IPS-18c (cell line): ENCODE data around the gene CAMK1.
"Not testable (repeated sequence)": the region's sequence is repeated elsewhere in the genome, so short reads cannot be mapped to it uniquely, and the experiment has no call there.

Experiments used
- H3K4me3 ChIP-seq: 2 replicates; pipeline ENCODE4 v1.7.0; 2013; ENCODE audit warnings: low read depth, mild to moderate bottlenecking, low read length, moderate library complexity; ENCODE audit not compliant: insufficient read depth
- H3K9me3 ChIP-seq: one replicate; pipeline ENCODE4 v1.6.1; 2013; ENCODE audit warnings: mild to moderate bottlenecking, low read length, moderate library complexity; ENCODE audit not compliant: control insufficient read depth, insufficient read depth

The CAMK1 gene

DNA sequence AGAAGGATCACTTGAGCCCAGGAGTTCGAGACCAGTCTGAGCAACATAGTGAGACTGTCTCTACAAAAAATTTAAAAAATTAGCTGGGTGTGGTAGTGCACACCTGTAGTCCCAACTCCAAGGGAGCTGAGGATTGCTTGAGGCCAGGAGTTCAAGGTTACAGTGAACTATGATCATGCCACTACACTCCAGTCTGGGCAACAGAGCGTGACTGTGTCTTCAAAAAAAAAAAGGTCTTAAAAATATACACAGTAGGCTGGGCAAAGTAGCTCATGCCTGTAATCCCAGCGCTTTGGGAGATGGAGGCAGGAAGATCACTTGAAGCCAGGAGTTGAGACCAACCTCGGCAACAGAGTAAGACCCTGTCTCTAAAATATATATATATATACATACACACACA is 11.2 kb upstream of the CAMK1 start:
- Histone ChIP-seq H3K4me3 (no peak overlapping the region), H3K9me3 (peaks cover 5% of the 10 kb centered on the region)

DNA sequence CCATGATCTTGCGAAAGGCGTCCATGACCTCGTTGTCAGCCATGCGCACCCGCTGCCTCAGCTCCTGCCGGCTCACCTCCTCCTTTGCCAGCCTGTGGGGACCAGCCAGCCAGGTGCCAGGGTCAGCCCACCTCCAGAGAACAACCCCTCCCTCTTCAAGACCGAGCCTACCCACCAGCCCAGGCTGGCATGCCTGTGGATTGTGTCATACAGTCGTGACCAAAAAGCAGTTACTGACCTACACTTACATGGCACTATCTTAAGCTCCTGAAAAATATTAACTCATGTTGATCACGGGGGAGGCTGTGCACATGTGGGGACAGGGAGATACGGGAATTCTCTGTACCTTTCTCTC is 10.7 kb upstream of the CAMK1 start:
- Histone ChIP-seq H3K9me3 (peaks cover 5% of the 10 kb centered on the region), H3K4me3 (no peak overlapping the region)

GRCh38 chr3:9779721-9780457 is 10.1 kb upstream of the CAMK1 start:
- H3K4me3 ChIP-seq, result no peak overlapping the region

GRCh38 chr3:9779075-9779593 is 9.4 kb upstream of the CAMK1 start:
- Histone ChIP-seq H3K4me3 (no peak overlapping the region), H3K9me3 (peaks cover 5% of the 10 kb centered on the region)

More at GRCh38 chr3:9779721-9780457, 10.1 kb upstream of the CAMK1 start:
- H3K9me3 ChIP-seq, result peaks cover 5% of the 10 kb centered on the region

DNA sequence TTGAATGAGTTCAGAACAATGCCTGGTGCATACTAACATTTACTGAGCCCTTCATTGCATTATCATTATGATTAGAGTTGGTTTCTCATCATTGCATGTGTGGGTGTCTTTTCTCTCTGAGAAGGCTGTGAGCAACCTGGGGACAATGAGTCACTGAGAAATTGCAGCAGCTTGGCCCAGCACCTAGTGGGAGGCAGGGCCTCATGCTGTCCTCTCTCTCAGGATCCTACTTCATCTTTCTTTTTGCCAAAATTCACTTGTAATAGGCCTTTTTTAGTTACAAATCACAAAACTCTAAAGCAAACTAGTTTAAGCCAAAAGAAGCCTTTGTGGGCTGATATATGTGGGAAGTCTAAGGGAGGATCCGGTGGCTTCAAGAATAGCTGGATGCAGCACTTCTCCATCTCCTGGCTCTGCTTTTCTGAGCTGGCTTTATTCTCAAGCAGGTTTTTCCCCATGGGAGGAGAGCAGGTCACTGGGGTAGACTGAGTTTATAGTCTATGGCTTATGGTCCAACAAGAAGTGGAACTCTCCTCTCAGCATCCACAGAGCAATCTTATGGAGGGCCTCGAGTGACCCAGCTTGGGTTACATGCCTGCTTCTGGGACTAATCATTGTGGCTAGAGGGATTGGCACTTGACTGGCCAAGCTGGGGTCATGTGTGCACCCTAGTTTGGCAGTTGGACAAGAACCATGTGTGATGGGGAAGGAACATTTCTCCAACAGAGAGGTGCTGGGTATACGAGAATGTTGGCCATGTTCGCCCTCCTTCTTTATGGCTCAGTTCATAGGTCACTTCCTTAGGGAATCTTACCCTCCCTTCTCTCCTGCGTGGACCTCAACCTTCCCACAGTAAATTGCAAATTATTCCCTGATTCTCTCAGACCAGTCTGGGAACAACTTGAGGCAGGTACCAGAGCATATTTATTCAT is 8.7 kb upstream of the CAMK1 start:
- Histone ChIP-seq H3K9me3 (peaks cover 2% of the 10 kb centered on the region), H3K4me3 (no peak overlapping the region)

- peaks cover 2% of the 10 kb centered on the region for H3K9me3 ChIP-seq
- no peak overlapping the region for H3K4me3 ChIP-seq
Measured at GRCh38 chr3:9777694-9778021, 7.9 kb upstream of the CAMK1 start.

DNA sequence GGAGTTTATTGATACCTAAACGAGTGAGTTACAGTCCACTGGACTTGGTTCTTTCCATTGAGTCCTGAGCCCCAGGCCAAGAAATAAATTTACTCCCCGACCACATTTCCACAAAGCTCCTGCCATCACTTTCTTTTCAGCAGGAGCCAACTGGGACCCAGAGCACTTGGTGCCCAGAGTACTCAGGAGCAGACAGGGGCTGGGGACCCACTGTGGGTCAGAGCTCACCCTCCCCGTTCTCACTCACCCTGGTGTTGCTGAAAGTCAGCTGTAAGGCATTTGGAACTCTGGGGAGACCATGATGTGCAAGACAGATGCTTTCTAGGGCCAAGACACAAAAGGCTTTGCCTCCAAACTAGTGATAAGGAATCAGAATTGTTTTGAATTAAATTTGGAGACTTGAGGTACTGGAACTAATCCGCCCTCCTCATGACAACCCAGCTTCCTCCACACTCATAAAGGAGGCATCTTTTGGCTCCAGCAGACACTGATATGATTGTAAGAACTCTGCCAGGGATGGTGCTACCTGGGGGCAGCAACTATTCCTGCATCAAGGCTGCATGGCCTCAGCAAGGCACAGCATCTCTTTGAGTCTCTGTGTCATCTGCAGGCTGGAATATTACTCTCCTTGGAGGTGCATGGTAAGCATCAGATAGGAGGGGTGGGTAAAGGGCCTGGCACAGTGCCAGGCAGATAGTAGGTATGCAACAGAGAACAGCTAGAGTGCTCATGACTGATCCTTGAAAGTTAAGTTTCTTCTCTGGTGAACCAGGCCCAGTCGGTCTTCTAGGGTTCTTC is 7.3 kb upstream of the CAMK1 start:
- Histone ChIP-seq H3K4me3 (no peak overlapping the region), H3K9me3 (peaks cover 2% of the 10 kb centered on the region)

DNA sequence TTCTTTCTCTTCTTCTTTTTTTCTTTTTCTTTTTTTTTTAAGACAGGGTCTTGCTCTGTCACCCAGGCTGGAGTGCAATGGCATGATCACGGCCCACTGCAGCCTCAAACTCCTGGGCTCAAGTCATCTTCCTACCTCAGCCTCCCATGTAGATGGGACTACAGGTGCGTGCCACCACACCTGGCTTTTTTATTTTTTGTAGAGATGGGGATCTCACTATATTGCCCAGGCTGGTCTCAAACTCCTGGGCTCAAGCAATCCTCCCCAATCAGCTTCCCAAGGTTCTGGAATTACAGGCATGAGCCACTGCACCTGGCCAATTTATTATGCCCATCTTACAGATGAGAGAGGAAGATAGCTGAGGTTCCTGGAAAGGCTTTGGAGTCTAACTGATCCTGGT is 1.3 kb upstream of the CAMK1 start:
- H3K9me3 ChIP-seq, H3K4me3 ChIP-seq: not testable (repeated sequence)

- Histone ChIP-seq H3K9me3 (no peaks in the 10 kb centered on the region), H3K4me3 (peak overlapping the region; percentile 63)
Measured at GRCh38 chr3:9770276-9770812, 597 bp upstream of the CAMK1 start.

DNA sequence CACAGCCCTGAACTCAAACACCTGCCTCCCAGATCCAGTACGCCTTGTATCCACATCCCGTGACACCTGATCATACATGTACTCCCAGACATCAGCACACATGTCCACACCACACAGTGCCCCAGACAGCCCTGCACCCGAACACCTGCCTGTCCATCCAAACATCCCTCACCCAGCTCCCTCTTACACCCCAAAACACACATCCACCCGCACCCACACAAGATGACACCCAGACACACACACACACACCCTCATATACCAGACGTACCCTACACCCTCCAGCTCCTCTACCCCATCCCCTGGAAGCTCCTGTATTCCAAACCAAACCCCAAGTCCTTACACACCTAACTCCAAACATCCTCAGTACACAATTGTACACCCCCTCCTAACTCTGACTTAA is 735 bp downstream of the CAMK1 start:
- no peaks in the 10 kb centered on the region for H3K9me3 ChIP-seq

GRCh38 chr3:9768141-9768775 is 1.5 kb downstream of the CAMK1 start:
- H3K4me3 ChIP-seq, result no peak overlapping the region
- H3K9me3 ChIP-seq, result no peaks in the 10 kb centered on the region

More for the DNA sequence above, 735 bp downstream of the CAMK1 start:
- H3K4me3 ChIP-seq, result peak overlapping the region; percentile 63; the same call in 1 of the 2 replicates

- no peaks in the 10 kb centered on the region for H3K9me3 ChIP-seq
- no peak overlapping the region for H3K4me3 ChIP-seq
Measured at GRCh38 chr3:9767418-9767817, 2.3 kb downstream of the CAMK1 start.

GRCh38 chr3:9765865-9766264 is 3.9 kb downstream of the CAMK1 start:
- H3K4me3 ChIP-seq, result no peak overlapping the region
- H3K9me3 ChIP-seq, result no peaks in the 10 kb centered on the region

DNA sequence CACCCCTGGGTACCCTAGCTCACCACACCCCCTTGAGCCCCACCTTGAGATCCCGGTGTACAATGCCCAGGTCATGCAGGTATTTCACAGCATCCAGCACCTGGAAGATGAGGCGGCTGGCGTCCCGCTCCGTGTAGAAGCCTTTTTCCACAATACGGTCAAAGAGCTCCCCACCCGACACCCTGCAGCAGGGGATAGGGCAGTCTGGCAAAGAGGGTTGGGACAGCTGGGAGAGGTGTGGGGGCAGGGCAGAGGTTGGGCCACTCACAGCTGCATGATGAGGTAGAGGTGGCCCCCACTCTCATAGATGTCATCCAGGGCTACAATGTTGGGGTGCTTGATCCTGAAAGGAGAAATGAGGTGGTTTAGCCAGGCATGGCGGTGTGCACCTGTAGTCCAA is 6.9 kb downstream of the CAMK1 start:
- Histone ChIP-seq H3K4me3 (no peak overlapping the region), H3K9me3 (no peaks in the 10 kb centered on the region)

DNA sequence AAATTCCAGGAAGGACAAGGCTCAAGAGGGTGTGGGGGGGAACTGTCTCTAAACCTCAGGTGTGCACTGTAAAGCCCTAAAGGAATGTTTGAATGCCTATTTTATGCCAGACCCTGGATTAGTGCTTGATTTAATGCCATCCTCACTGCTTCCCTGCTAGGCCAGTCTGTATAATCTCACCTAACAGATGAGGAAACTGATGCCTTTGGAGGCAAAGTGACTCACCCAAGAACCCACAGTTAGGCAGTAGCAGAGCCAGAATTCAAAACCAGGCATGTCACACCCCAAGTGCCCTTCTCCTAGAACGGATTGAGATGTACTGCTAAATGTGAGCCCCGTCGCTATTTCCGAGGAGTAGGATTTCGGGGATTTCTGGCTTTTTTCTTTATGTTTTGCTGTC is 7.8 kb downstream of the CAMK1 start:
- H3K9me3 ChIP-seq, result no peaks in the 10 kb centered on the region
- H3K4me3 ChIP-seq, result no peak overlapping the region

GRCh38 chr3:9760779-9761505 is 8.8 kb downstream of the CAMK1 start:
- H3K4me3 ChIP-seq, result no peak overlapping the region
- H3K9me3 ChIP-seq, result no peaks in the 10 kb centered on the region
